HG02759 (cell line): ENCODE results near the gene NAT9.

Experiments
- ATAC-seq: cut with Tn5 transposase; IDR thresholded peaks from one replicate; pipeline ENCODE4 v1.9.1; 2021; ENCODE audit warnings: mild to moderate bottlenecking, moderate library complexity; ENCODE audit not compliant: unreplicated experiment

NAT9 gene

DNA sequence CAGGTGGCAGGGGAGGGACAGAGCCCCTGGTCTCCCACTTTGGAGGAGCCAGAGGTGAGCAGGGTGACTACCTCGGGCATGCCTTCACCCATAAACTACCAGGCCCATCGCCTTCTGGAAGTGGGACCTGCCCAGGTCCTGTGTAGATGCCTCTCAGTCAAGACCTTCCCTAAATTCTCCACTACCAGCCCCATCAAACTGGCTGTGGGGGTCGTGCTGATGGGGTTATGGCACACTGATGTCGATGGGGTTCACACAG, 44.9 kb downstream of the NAT9 start:
- no peak for ATAC-seq

DNA sequence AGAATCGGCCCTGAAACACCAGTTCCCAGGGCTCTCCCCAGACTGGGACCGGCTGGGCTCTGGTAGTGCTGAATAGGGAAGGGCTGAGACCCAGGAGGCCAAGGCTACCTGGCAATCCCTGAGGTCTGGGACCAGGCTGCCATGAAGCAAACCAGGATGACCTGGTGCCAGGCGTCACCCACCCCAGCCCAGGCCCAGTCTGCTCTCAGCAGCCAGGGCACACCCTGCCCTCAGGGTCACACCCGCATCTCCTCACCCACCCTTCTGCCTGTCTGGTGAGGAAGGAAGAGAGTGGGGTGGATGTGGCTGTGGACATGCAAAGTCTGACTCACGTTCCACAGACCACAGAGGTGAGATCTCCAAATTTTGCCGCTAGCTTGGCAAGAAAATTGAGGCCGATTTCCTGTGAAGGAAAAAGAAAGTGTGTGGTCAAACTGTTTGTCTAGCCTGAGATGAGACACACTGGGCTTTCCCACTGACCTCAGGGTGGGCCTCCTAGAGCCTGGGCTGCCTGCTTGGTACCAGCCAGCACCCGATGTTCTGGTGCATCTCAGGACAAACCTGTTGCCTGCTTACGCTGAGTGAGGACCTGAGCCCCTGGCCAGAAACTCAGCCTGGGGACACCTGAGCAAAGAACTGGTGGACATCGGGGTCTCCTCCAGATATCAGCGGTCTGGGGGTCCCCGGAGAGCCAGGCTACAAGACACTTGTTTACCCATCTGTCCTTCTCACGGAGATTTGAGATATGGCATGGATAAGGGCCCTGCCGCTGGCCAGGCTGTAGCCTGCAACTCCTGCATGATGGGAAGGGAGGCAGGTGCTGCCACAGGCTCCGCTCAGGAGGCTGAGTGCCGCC, 45.4 kb downstream of the NAT9 start:
- no peak for ATAC-seq

DNA sequence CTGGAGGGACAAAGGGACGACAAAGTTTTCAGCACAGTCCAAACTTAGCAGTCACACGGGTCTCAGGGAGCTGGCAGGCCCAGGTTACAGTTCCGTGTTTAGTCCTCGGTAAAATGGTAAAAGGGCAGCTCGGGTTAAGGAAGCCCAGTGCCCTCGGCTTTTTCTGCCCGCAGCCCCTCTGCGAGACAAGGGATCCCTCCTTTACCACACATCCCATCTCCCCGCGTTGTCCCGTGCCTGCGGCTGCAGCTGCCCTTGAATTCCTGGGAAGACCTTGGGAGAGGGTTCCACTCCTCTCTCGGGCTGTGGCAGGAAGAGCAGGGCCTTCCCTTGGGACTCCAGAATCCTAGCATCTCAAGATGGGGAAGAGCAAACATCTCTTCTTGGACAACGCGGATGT, 46.3 kb downstream of the NAT9 start:
- no peak for ATAC-seq

DNA sequence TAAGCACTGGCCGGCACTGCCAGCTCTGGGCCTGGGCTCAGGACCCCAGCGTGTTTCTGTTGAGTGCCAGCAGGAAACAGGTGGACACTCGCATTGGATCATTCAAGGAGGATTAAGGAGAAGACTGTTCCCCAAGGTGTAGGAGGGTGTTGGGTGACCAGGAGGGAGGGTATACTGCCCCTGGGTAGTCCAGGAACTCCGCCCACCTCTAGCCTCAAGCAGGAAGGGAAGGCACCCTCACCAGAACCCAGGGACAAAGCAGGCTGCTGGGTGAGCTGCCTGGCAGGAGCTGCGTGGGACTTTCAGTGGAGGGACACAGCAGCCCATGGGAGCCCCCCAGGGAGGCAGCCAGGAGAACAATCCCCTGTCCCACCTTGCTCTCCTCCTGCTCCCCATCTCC, 46.8 kb downstream of the NAT9 start:
- ATAC-seq: no peak

DNA sequence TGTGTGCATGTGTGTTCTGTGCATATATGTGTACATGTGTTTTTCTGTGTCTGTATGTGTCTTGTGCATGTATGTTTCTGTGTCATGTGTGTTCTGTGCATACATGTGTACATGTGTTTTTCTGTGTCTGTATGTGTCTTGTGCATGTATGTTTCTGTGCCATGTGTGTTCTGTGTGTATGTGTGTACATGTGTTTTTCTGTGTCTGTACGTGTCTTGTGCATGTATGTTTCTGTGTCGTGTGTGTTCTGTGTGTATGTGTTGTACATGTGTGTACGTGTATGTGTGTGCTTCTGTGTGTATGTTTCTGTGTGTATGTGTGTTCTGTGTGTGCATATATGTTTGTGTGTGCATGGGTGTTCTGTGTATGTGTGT, 47.5 kb downstream of the NAT9 start:
- no peak for ATAC-seq

DNA sequence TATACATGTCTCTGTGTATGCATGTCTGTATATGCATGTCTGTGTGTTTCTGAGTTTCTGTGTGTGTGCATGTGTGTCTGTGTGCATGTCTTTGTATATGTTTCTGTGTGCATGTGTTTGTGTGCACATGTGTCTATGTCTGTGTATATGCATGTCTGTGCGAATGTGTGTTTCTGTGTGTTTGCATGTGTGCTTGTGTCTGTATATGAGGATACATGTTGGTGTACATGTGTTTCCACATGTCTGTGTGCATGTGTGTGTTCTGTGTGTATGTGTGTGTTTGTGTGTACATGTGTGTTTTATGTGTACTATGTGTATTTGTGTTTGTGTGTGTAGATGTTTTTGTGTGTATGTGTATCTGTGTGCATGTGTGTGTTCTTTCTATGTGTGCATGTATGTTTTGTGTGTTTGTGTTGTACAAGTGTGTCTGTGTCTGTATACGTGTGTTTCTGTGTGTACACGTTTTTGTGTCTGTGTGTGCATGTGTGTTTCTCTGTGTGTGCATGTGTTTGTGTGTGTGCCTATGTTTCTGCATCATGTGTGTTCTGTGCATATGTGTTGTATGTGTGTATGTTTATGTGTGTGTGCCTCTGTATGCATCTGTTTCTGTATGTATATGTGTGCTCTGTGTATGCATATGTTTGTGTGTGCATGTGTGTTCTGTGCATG, 48.0 kb downstream of the NAT9 start:
- no peak for ATAC-seq

DNA sequence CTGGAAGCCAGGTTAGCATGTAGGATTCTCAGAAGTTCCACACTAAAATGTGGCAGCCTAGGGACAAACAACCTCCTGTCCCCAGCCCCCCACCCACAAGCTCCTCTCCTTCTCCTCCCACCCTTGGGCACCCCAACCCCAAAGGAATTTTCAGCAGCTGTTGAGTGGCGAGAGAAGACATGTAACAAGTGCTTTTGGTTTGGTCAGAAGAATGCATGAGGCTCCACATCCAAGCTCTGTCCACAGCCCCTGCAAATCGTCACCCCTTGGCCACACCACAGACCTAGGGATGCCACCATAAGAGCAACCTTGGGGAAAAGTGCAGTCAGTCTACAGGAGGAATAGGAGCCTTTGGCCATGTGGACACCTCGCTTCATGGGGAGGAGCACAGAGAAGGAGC, 51.0 kb downstream of the NAT9 start:
- ATAC-seq: no peak

DNA sequence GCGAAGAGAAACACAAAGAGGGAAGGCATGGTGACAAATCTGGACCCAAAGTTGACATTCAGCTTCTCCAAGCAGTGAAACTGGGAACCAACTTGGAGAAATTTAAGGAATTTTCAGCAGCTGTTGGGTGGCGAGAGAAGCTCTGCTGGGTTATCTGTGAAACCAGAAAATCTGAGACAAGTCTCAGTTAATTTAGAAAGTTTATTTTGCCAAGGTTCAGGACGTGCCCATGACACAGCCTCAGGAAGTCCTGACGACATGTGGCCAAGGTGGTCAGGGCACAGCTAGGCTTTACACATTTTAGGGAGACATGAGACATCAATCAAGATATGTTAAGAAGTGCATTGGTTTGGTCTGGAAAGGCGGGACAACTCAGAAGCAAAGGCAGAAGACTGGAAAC, 52.3 kb downstream of the NAT9 start:
- ATAC-seq: no peak

DNA sequence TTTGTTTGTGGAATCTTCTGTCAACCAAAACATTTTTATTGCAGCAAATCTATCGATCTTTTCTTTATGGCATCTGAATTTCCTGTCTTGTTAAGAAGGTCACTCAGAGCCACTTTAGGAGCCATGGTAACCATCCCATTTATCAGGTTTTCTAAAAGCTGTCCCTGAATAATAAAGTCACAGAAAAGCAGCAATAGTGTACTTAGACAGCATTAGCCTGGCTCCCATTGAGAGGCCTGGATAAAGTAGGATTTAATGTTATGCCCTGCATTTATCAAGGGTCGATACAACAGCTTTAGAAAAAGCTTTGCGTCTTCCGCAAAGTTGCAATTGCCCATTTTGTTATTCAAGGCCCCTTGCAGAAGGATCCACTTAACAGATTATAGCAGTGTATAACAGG, 53.4 kb downstream of the NAT9 start:
- ATAC-seq: no peak
